ENCODE data around the gene SLC22A1.

DNA sequence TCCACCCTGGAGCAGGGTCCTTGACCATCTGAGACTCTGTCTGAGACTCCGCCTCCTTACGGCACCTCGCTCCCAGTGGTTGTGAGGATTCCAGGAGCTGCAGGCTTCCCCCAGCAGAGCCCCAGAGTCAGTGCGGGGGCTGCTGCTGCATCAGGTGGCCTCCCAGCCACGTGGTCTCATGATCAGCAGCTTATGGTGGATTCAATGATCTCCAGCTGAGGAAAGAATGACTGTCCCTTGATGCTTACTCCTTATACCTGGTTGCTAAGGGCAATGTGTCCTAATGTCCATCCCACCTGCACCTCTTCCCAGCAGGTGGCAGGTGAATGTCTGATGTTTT lies 40.0 kb downstream of the SLC22A1 start:
- TF ChIP-seq, protein P1, sequence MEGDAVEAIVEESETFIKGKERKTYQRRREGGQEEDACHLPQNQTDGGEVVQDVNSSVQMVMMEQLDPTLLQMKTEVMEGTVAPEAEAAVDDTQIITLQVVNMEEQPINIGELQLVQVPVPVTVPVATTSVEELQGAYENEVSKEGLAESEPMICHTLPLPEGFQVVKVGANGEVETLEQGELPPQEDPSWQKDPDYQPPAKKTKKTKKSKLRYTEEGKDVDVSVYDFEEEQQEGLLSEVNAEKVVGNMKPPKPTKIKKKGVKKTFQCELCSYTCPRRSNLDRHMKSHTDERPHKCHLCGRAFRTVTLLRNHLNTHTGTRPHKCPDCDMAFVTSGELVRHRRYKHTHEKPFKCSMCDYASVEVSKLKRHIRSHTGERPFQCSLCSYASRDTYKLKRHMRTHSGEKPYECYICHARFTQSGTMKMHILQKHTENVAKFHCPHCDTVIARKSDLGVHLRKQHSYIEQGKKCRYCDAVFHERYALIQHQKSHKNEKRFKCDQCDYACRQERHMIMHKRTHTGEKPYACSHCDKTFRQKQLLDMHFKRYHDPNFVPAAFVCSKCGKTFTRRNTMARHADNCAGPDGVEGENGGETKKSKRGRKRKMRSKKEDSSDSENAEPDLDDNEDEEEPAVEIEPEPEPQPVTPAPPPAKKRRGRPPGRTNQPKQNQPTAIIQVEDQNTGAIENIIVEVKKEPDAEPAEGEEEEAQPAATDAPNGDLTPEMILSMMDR (IDR thresholded peaks at IDR 0.05; ENCODE audit: low read depth, low read length) = no peak
- TF ChIP-seq EZH2phosphoT487 (IDR thresholded peaks at IDR 0.05; ENCODE audit: low read depth) = no peak
